HFFc6 (cell line): ENCODE measurements around the gene ZNF784. TPM values are rescaled to one million over a fixed set of nuclear protein-coding genes. Genes with fewer than 3 reads are reported as not detected.

Experiments
- DNase-seq: peaks from one replicate; pipeline ENCODE4 v3.0.0-alpha.2; 2018
- H3K27ac Mint-ChIP-seq: 2 replicates; pipeline ENCODE4 v1.8.0; 2020; ENCODE audit warnings: mild to moderate bottlenecking, mixed read lengths
- H3K27me3 Mint-ChIP-seq: 2 replicates; pipeline ENCODE4 v1.8.0; 2021; ENCODE audit warnings: mild to moderate bottlenecking, moderate library complexity, mixed read lengths; ENCODE audit not compliant: insufficient read depth
- H3K36me3 Mint-ChIP-seq: 2 replicates; pipeline ENCODE4 v1.8.0; 2021; ENCODE audit warnings: low read depth, mixed read lengths
- H3K4me1 Mint-ChIP-seq: 2 replicates; pipeline ENCODE4 v1.8.0; 2020; ENCODE audit warnings: low read depth, mixed read lengths
- H3K4me3 Mint-ChIP-seq: 2 replicates; pipeline ENCODE4 v1.8.0; 2020; ENCODE audit warnings: mild to moderate bottlenecking, moderate library complexity, mixed read lengths
- H3K9me3 Mint-ChIP-seq: 2 replicates; pipeline ENCODE4 v1.8.0; 2020; ENCODE audit warnings: mild to moderate bottlenecking, mixed read lengths
- total RNA-seq, 6 experiments: library from RNA; stranded (reverse); fragmentation: NEBNext Ultra II Directional; extraction: Animal tissue kit (Norgen Biotek cat#: 25700); gene quantifications; 2 replicates in 1 of 6; 3 replicates in 5 of 6; pipeline ENCODE4 v1.2.3, GENCODE V29; 2021
- TF ChIP-seq, protein P1 (sequence below): fragments of 200-600 bp; sonication (generic); IDR thresholded peaks from 2 replicates; pipeline ENCODE4 v1.5.0; 2021; ENCODE audit warnings: antibody characterized with exemption, mild to moderate bottlenecking

ZNF784 gene
- total RNA-seq, 6 experiments from 2014 or later: 4.6 to 5.3 (median 4.8) TPM

DNA sequence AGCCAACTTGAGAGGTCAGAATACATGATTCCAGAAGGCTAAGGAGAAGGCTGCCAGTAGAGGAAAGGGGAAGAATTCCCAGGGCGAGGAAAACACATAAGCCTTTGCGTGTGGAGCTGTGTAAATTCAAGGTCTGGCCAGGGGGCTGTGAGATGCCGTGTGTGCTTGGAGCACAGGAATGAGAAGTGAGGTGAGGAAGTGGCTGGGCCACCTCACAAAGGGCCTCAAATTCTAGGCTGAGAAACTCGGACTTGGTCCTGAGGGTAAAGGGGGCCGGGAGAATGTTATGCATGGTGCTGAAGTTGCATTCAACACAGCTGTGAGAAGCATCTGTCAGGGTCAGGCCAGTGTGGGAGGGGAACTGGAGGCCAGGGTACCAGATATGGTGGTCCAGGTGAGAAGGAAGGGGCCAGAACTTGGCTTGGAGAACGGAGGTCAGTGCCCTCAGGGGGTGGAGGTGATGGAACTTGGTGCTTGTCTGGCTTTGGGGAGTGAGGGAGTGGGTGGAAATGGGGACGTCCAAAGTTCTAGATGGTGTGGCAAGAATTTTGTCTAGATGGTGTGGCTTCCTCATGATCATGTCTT, 11.6 kb upstream of the ZNF784 start:
- no peak for DNase-seq
- peak overlapping the region; percentile 100 for H3K4me3 Mint-ChIP-seq
- H3K4me1 Mint-ChIP-seq: peaks cover 67% of the 10 kb centered on the region
- H3K9me3 Mint-ChIP-seq: no peaks in the 10 kb centered on the region
- H3K36me3 Mint-ChIP-seq: peaks cover 42% of the 10 kb centered on the region
- TF ChIP-seq, protein P1, sequence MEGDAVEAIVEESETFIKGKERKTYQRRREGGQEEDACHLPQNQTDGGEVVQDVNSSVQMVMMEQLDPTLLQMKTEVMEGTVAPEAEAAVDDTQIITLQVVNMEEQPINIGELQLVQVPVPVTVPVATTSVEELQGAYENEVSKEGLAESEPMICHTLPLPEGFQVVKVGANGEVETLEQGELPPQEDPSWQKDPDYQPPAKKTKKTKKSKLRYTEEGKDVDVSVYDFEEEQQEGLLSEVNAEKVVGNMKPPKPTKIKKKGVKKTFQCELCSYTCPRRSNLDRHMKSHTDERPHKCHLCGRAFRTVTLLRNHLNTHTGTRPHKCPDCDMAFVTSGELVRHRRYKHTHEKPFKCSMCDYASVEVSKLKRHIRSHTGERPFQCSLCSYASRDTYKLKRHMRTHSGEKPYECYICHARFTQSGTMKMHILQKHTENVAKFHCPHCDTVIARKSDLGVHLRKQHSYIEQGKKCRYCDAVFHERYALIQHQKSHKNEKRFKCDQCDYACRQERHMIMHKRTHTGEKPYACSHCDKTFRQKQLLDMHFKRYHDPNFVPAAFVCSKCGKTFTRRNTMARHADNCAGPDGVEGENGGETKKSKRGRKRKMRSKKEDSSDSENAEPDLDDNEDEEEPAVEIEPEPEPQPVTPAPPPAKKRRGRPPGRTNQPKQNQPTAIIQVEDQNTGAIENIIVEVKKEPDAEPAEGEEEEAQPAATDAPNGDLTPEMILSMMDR: no peak
- peak overlapping the region; percentile 100 for H3K27ac Mint-ChIP-seq
- peaks cover 9% of the 10 kb centered on the region for H3K27me3 Mint-ChIP-seq

DNA sequence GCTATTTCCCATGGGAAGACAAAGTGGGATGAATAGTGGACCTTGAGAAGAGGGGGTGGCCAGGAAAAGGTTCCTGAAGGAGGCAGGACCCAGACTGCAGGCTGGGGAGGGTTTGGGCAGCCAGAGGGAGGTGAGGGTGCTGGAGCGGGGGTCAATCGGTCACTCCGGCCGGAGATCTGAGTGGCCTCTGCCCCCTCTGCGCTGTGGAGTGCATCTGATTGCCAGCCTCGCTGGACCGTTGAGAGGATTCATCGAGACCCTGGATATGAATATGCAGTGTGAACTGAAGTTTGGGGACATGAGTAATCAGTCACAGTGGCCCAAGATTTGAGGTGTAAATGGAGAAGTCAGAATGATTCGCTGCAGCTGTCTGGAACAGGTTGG, 11.0 kb upstream of the ZNF784 start:
- H3K4me3 Mint-ChIP-seq: peak overlapping the region; percentile 100
- H3K27ac Mint-ChIP-seq: peak overlapping the region; percentile 100
- H3K9me3 Mint-ChIP-seq: no peaks in the 10 kb centered on the region
- TF ChIP-seq, protein P1: no peak
- peaks cover 64% of the 10 kb centered on the region for H3K4me1 Mint-ChIP-seq
- peaks cover 42% of the 10 kb centered on the region for H3K36me3 Mint-ChIP-seq
- peaks cover 6% of the 10 kb centered on the region for H3K27me3 Mint-ChIP-seq
- DNase-seq: no peak

DNA sequence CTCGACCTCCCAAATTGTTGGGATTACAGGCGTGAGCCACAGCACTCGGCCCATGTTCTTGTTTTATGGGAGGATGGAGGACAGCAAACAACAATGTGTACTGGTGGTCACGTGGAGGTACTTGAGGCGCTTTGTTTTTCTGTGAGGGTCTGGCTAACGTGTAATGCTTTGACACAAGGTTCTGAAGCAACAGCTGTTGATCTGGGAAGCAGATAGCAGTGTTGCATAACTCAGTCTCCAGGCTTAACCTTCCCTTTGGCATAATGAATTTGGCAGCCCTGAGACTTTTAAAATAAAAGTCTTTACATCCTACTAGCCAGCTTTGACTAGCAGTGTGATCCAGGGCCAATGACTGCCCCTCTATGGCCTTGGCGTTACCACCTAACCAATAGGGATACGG, 9.5 kb upstream of the ZNF784 start:
- H3K4me1 Mint-ChIP-seq: peaks cover 51% of the 10 kb centered on the region
- no peak overlapping the region for H3K27ac Mint-ChIP-seq
- TF ChIP-seq, protein P1: no peak
- H3K27me3 Mint-ChIP-seq: peaks cover 5% of the 10 kb centered on the region
- no peak for DNase-seq
- H3K36me3 Mint-ChIP-seq: peaks cover 38% of the 10 kb centered on the region
- H3K9me3 Mint-ChIP-seq: no peaks in the 10 kb centered on the region
- no peak overlapping the region; the same call in 1 of the 2 replicates for H3K4me3 Mint-ChIP-seq

DNA sequence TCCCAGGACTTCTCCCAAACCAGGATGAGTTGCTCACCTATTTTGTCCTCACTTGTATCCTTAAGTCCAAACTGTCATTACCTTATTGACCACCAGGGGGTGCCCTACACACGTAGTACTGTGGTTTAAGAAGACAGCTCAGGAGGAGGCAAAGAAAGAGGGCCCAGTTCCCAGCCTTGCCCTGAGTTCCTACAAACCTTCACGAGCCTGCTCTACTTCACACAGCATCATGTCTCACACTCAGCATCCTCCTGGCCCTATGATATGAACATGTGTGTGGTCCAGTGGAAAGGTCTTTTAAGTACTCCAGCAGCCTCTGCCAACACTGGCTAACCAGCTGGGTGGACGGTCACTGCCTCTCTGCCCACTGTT, 8.1 kb upstream of the ZNF784 start:
- TF ChIP-seq, protein P1: peak; percentile 94
- Mint-ChIP-seq H3K9me3 (no peaks in the 10 kb centered on the region), H3K36me3 (peaks cover 26% of the 10 kb centered on the region), H3K27ac (peak overlapping the region; percentile 40; the same call in 1 of the 2 replicates), H3K4me1 (peaks cover 42% of the 10 kb centered on the region), H3K4me3 (no peak overlapping the region), H3K27me3 (peaks cover 5% of the 10 kb centered on the region)
- peak; percentile 88 for DNase-seq

DNA sequence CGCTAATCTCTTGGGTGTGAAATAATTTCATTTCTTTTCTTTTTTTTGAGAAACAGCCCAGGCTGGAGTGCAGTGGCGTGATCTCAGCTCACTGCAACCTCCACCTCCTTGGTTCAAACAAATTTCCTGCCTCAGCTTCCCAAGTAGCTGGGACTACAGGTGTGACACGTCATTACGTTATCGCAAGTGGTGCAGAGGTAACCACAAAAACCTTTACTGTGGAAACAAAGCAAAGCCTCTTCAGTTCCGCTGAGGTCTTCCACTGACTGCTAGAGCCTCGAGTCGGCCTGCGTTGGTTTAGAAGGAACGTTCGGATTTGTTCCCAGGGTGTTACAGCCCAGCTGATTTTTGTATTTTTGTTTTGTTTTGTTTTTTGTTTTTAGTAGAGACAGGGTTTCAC, 2.0 kb upstream of the ZNF784 start:
- Mint-ChIP-seq H3K27me3 (no peaks in the 10 kb centered on the region; the same call in 1 of the 2 replicates), H3K36me3 (peaks cover 9% of the 10 kb centered on the region; the same call in 1 of the 2 replicates), H3K27ac (no peak overlapping the region), H3K9me3 (no peaks in the 10 kb centered on the region; the same call in 1 of the 2 replicates), H3K4me3 (no peak overlapping the region), H3K4me1 (peaks cover 17% of the 10 kb centered on the region)
- DNase-seq: no peak
- TF ChIP-seq, protein P1: no peak
